ENCODE measurements around the gene RCOR1.
"Not testable (repeated sequence)": the region's sequence is repeated elsewhere in the genome, so short reads cannot be mapped to it uniquely, and the experiment has no call there.

Gene RCOR1

GRCh38 chr14:102759456-102760187, 167.2 kb downstream of the RCOR1 start:
- no peak for DNase-seq (ENCODE audit: low read depth)
- no peak for TF ChIP-seq CTCF (conservative IDR thresholded peaks at IDR 0.05; ENCODE audit: low read length)
- H3K4me3 ChIP-seq (ENCODE audit: low read length): no peak overlapping the region

GRCh38 chr14:102760496-102761193, 168.2 kb downstream of the RCOR1 start:
- no peak for DNase-seq (ENCODE audit: low read depth)
- TF ChIP-seq CTCF (conservative IDR thresholded peaks at IDR 0.05; ENCODE audit: low read length): no peak
- no peak overlapping the region for H3K4me3 ChIP-seq (ENCODE audit: low read length)

DNA sequence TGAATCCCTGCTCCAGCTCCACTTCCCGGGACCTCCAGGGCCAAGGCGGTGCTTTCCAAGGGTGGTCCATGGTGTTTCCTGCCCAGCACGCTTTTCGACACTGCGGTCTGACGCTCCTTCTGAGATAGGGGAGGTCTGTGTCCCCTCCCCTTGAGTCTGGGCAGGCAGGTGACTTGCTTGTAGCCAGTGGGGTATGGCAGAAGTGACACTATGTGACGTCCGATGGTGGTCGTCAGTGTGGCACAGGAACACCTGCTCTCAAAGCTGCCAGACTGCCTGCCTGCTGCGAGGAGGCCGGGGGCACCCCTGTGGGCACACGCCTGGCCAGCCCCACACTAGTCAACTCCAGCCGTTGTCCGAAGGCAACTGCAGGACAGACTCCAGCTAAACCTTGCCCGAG, 168.8 kb downstream of the RCOR1 start:
- no peak overlapping the region for H3K4me3 ChIP-seq (ENCODE audit: low read length)
- DNase-seq (ENCODE audit: low read depth): no peak
- TF ChIP-seq CTCF (conservative IDR thresholded peaks at IDR 0.05; ENCODE audit: low read length): no peak

- no peak for DNase-seq (ENCODE audit: low read depth)
- no peak overlapping the region for H3K4me3 ChIP-seq (ENCODE audit: low read length)
- TF ChIP-seq CTCF (conservative IDR thresholded peaks at IDR 0.05; ENCODE audit: low read length): no peak
These were observed 171.8 kb downstream of the RCOR1 start for GRCh38 chr14:102764220-102764671.

GRCh38 chr14:102765770-102766169, 173.3 kb downstream of the RCOR1 start:
- not testable (repeated sequence) for DNase-seq (ENCODE audit: low read depth); H3K4me3 ChIP-seq (ENCODE audit: low read length)

DNA sequence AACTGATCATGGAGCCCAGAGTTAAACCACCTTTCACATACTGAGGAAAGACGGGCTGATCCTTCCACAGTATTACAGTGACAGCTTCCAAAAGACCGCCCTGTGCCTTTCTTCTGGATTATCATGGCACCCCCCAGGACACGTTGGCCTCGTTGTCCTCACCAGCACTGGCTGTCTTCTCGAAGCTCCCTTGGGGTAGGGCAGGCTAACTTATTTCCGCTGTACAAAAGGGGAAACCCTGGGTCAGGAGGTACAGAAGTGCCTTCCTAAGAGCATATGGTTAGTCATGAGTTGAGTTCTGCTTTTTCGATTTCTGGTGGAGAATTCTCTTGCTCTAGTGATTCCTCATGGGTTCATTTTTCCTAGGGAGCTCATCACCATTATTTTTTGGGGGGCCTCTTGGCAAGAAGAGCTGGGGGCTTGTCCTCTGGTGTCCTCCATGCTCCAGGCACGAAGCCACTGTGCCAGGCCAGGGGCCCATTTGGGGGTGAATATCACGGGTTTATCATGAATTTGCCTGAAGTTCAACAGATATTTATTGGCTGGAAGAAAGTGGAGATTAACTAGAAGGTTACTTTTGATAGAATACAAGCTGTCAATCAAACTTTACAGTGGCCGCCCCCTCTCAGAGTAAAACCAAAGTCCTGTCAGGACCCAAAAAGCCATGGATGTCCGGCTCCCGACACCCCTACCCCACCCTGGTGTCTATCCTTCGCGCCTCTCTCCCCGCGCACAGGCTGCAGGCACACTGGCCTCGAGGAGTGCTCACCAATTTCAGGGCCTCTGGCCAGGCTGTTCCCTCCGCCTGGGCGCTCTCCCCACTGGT, 176.0 kb downstream of the RCOR1 start:
- no peak for TF ChIP-seq CTCF (conservative IDR thresholded peaks at IDR 0.05; ENCODE audit: low read length)
- H3K4me3 ChIP-seq (ENCODE audit: low read length): no peak overlapping the region
- DNase-seq (ENCODE audit: low read depth): no peak

DNA sequence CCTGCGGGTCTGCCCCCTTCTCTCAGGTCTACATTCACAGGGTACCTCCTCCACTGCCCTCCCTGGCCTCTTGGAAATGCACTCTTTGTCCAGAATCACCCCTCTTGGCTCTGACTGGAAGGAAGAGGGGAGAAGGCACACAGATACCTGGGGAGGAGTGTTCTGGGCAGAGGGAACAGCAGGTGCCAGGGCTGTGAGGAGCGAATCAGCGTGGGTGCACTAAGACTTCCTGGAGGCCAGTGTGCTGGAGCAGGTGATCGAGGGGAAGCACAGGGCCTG, 176.5 kb downstream of the RCOR1 start:
- DNase-seq (ENCODE audit: low read depth): no peak
- TF ChIP-seq CTCF (conservative IDR thresholded peaks at IDR 0.05; ENCODE audit: low read length): no peak
- H3K4me3 ChIP-seq (ENCODE audit: low read length): no peak overlapping the region
